ENCODE data around the gene OBP2B. TPM values are rescaled to one million over a fixed set of nuclear protein-coding genes. Genes with fewer than 3 reads are reported as not detected.

The OBP2B gene, protein sequence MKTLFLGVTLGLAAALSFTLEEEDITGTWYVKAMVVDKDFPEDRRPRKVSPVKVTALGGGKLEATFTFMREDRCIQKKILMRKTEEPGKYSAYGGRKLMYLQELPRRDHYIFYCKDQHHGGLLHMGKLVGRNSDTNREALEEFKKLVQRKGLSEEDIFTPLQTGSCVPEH
- total RNA-seq (2022; extraction: Qiagen RNA extraction) = not detected in 5 replicates

GRCh38 chr9:133208880-133209300 lies at the start of gene OBP2B:
Gene OBP2B (minus strand): TSS chr9:133209250. CDS start chr9:133209199, 51 bp downstream.

DNA sequence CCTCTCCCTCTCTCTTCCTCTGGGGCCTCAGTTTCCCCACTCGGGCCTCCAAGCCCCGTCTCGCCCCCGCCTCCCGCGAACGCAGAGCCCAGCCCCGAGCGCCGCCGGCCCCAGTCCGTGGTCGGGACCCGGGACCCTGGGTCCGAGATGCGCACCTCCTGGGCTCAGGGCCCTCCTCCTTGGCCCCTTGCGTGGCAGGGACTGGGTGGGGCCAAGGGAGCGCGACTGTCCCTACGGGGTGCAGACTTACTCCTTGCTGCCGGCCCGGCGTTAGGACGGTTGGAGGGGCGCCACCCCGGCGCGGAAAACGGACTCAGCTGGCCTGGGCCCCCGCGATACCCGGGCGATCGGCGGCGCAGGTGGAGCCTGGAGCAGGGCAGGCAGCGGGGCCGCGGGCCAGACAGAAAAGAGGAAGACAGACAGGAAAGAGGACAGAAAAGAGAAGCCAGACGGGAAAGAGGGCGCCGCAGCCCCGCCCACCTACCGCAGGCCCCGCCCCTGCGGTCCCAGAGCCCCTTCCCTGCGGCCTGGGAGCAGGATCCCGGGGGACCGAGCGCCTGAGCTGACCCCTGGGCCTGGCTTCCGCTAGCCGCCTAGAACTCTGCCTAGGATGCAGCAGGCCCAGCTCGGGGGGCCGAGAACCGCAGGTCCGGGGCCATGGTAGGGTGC lies 45.4 kb downstream of the OBP2B start, which contains the start of gene GBGT1:
Gene GBGT1 (minus strand): TSS at position 411 of the 669 bp plus-strand sequence. CDS start 1,502 bp downstream, outside the sequence.

Other genes with a start within 250 kb of the OBP2B start
- 0.07 to 0.11 TPM (median 0.10 TPM) in 4 of 5 replicates, not detected in the other for gene GFI1B, start 230.6 kb downstream of the OBP2B start, total RNA-seq (2022; extraction: Qiagen RNA extraction)
- 60.0 to 68.5 TPM (median 66.0 TPM) in 5 replicates for gene GTF3C5, start 178.3 kb downstream of the OBP2B start, total RNA-seq (2022; extraction: Qiagen RNA extraction)
- 0.39 to 0.93 TPM (median 0.71 TPM) in 5 replicates for gene CEL, start 147.3 kb downstream of the OBP2B start, total RNA-seq (2022; extraction: Qiagen RNA extraction)
- gene RALGDS, start 88.0 kb downstream of the OBP2B start, total RNA-seq (2022; extraction: Qiagen RNA extraction) = 23.5 to 31.1 TPM (median 29.2 TPM) in 5 replicates
- gene GBGT1, start 45.3 kb downstream of the OBP2B start, total RNA-seq (2022; extraction: Qiagen RNA extraction) = 1.4 to 2.6 TPM (median 2.0 TPM) in 5 replicates
- gene ABO, start 66.0 kb upstream of the OBP2B start, total RNA-seq (2022; extraction: Qiagen RNA extraction) = not detected in 5 replicates
- 22.3 to 28.8 TPM (median 25.0 TPM) in 5 replicates for gene SURF6, start 126.9 kb upstream of the OBP2B start, total RNA-seq (2022; extraction: Qiagen RNA extraction)
- 23.5 to 32.2 TPM (median 30.0 TPM) in 5 replicates for gene MED22, start 138.9 kb upstream of the OBP2B start, total RNA-seq (2022; extraction: Qiagen RNA extraction)
- gene RPL7A, start 139.0 kb upstream of the OBP2B start, total RNA-seq (2022; extraction: Qiagen RNA extraction) = 3,317 to 3,500 TPM (median 3,431 TPM) in 5 replicates
- 36.2 to 49.2 TPM (median 42.8 TPM) in 5 replicates for gene SURF1, start 147.2 kb upstream of the OBP2B start, total RNA-seq (2022; extraction: Qiagen RNA extraction)
- 37.8 to 53.4 TPM (median 45.4 TPM) in 5 replicates for gene SURF2, start 147.3 kb upstream of the OBP2B start, total RNA-seq (2022; extraction: Qiagen RNA extraction)
- gene SURF4, start 166.8 kb upstream of the OBP2B start, total RNA-seq (2022; extraction: Qiagen RNA extraction) = 187 to 197 TPM (median 194 TPM) in 5 replicates
- 0.50 to 0.92 TPM (median 0.64 TPM) in 5 replicates for gene STKLD1, start 167.1 kb upstream of the OBP2B start, total RNA-seq (2022; extraction: Qiagen RNA extraction)
- gene REXO4, start 208.8 kb upstream of the OBP2B start, total RNA-seq (2022; extraction: Qiagen RNA extraction) = 29.2 to 36.5 TPM (median 33.6 TPM) in 5 replicates
- gene ADAMTS13, start 213.1 kb upstream of the OBP2B start, total RNA-seq (2022; extraction: Qiagen RNA extraction) = 0.31 to 0.63 TPM (median 0.60 TPM) in 5 replicates

Data from A549 treated with AZD2906 at 1 μM for 4 hours (cell line).